Measurements from ENCODE around the gene DEAF1.

GRCh38 chr11:614021-614622, 80.9 kb downstream of the DEAF1 start:
- TF ChIP-seq CTCF (conservative IDR thresholded peaks at IDR 0.05; ENCODE audit: low read depth in 2 of 2) (no peak), EZH2phosphoT487 (IDR thresholded peaks at IDR 0.05; ENCODE audit: unreplicated experiment) (no peak), EZH2 (IDR thresholded peaks at IDR 0.05; ENCODE audit: low read depth, unreplicated experiment) (no peak), REST (IDR thresholded peaks at IDR 0.05; ENCODE audit: unreplicated experiment) (no peak)

All from GM23338 (cell line).